Body of pancreas (tissue), 4 donors: Measurements from ENCODE around the gene TBX1. TPM values are rescaled to one million over a fixed set of nuclear protein-coding genes. Genes with fewer than 3 reads are reported as not detected.

Experiments
- ATAC-seq: fragments of 150-250 bp; one replicate; pipeline ENCODE4 v1.9.1; 2016
- DNase-seq, 4 donors: peaks; one replicate each; pipeline ENCODE4 v3.0.0-alpha.2; 2019
- H3K27ac ChIP-seq, 4 donors: fragments of 200-600 bp; sonication (generic); 1 replicate in 3 of 4; 2 replicates in 1 of 4; pipeline versions ENCODE4 v1.5.1 to v1.6.1; 2016 to 2019; ENCODE audit warnings: mild to moderate bottlenecking in 1 of 4, mixed read lengths in 1 of 4, moderate library complexity in 1 of 4
- H3K27me3 ChIP-seq, 2 donors: fragments of 200-600 bp; sonication (generic); one replicate each; pipeline ENCODE4 v1.6.0; 2016; ENCODE audit warnings: mild to moderate bottlenecking in 1 of 2
- H3K36me3 ChIP-seq, 2 donors: fragments of 200-600 bp; sonication (generic); replicated peaks in 1 of 2; 2 replicates each; pipeline ENCODE4 v1.5.1; 2016; ENCODE audit warnings: low read depth in 2 of 2; ENCODE audit not compliant: insufficient read depth in 1 of 2
- H3K4me1 ChIP-seq: fragments of 200-600 bp; sonication (generic); one replicate; pipeline ENCODE4 v1.6.0; 2016
- H3K4me3 ChIP-seq, 2 donors: fragments of 200-600 bp; sonication (generic); 1 replicate in 1 of 2; 2 replicates in 1 of 2; pipeline ENCODE4 v1.5.1; 2016 to 2019
- H3K9me3 ChIP-seq, 3 donors: fragments of 200-600 bp; sonication (generic); 1 replicate in 2 of 3; 2 replicates in 1 of 3; pipeline ENCODE4 v1.5.1; 2016
- POLR2A ChIP-seq, 3 donors: fragments of 450-650 bp; IDR thresholded peaks; one replicate each; pipeline ENCODE4 v1.6.1; 2016; ENCODE audit warnings: antibody characterized with exemption in 3 of 3, mild to moderate bottlenecking in 2 of 3
- WGBS, 2 donors: methylation state at CpG; one replicate each; pipeline ENCODE4 v1.1.5; 2017; 5-methylcytosine and 5-hydroxymethylcytosine counted together
- intact Hi-C: fragments of 100-400 bp; cut with DNase I; formaldehyde crosslinking; loops from one replicate; pipeline ENCODE4 v1.15.1; 2023
- total RNA-seq, 2 donors: library from RNA; depleted of rRNA; stranded (reverse); fragments of >200 nt; gene quantifications; one replicate each; pipeline ENCODE4 v1.1.0, GENCODE V29; 2016
- TF ChIP-seq, protein P1 (sequence below), 7 experiments: fragments of 450-650 bp in 4 of 7; fragments of 200-600 bp in 3 of 7; sonication (generic) in 3 of 7; IDR thresholded peaks; one replicate each; pipeline ENCODE4 v1.5.1; 2016 to 2019; ENCODE audit warnings: antibody characterized with exemption in 7 of 7

The TBX1 gene
- total RNA-seq, 2 donors from 2014 or later = 1.0 TPM; not detected in 1

- Histone ChIP-seq H3K4me1 (peaks cover 39% of the 10 kb centered on the region), H3K4me3 (no peak overlapping the region), H3K27ac (no peak overlapping the region), H3K36me3 (no peaks in the 10 kb centered on the region), H3K27me3 (peaks cover 0 to 5% of the 10 kb centered on the region in 2 donors), H3K9me3 (no peaks in the 10 kb centered on the region)
- 90 to 91% methylated on average over 14 to 26 of the region's 26 CpGs for WGBS, 2 donors
- DNase-seq (no peak), ATAC-seq (no peak)
- intact Hi-C loops = no loop called here
- TF ChIP-seq, protein P1, sequence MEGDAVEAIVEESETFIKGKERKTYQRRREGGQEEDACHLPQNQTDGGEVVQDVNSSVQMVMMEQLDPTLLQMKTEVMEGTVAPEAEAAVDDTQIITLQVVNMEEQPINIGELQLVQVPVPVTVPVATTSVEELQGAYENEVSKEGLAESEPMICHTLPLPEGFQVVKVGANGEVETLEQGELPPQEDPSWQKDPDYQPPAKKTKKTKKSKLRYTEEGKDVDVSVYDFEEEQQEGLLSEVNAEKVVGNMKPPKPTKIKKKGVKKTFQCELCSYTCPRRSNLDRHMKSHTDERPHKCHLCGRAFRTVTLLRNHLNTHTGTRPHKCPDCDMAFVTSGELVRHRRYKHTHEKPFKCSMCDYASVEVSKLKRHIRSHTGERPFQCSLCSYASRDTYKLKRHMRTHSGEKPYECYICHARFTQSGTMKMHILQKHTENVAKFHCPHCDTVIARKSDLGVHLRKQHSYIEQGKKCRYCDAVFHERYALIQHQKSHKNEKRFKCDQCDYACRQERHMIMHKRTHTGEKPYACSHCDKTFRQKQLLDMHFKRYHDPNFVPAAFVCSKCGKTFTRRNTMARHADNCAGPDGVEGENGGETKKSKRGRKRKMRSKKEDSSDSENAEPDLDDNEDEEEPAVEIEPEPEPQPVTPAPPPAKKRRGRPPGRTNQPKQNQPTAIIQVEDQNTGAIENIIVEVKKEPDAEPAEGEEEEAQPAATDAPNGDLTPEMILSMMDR (IDR thresholded peaks at IDR 0.05) = no peak
- no peak for TF ChIP-seq POLR2A (IDR thresholded peaks at IDR 0.05)
Observed at GRCh38 chr22:19720150-19720827, 40.3 kb upstream of the TBX1 start.

- H3K4me1 ChIP-seq = peaks cover 39% of the 10 kb centered on the region
- no peaks in the 10 kb centered on the region for H3K36me3 ChIP-seq
- 96 to 100% methylated on average over 1 to 2 of the region's 2 CpGs for WGBS, 2 donors
- no peak for TF ChIP-seq POLR2A (IDR thresholded peaks at IDR 0.05)
- TF ChIP-seq, protein P1 (IDR thresholded peaks at IDR 0.05) = no peak
- no peak overlapping the region for H3K4me3 ChIP-seq
- DNase-seq (no peak), ATAC-seq (no peak)
- H3K27me3 ChIP-seq = peaks cover 0 to 5% of the 10 kb centered on the region in 2 donors
- H3K27ac ChIP-seq = no peak overlapping the region
- H3K9me3 ChIP-seq = no peaks in the 10 kb centered on the region
- intact Hi-C loops = no loop called here
Observed at GRCh38 chr22:19720999-19721329, 39.6 kb upstream of the TBX1 start.

GRCh38 chr22:19721330-19722177 is 39.0 kb upstream of the TBX1 start:
- no peaks in the 10 kb centered on the region for H3K9me3 ChIP-seq
- H3K36me3 ChIP-seq = no peaks in the 10 kb centered on the region
- peaks cover 39% of the 10 kb centered on the region for H3K4me1 ChIP-seq
- ATAC-seq (no peak), DNase-seq (no peak)
- WGBS, 2 donors = 72 to 80% methylated on average over 39 to 44 of the region's 44 CpGs
- no peak overlapping the region for H3K4me3 ChIP-seq
- intact Hi-C loops = no loop called here
- H3K27me3 ChIP-seq = peaks cover 0 to 5% of the 10 kb centered on the region in 2 donors
- TF ChIP-seq, protein P1 (IDR thresholded peaks at IDR 0.05) = no peak
- TF ChIP-seq POLR2A (IDR thresholded peaks at IDR 0.05) = no peak
- H3K27ac ChIP-seq = no peak overlapping the region

- Histone ChIP-seq H3K27me3 (peaks cover 0 to 5% of the 10 kb centered on the region in 2 donors), H3K9me3 (no peaks in the 10 kb centered on the region), H3K4me3 (no peak overlapping the region), H3K27ac (no peak overlapping the region), H3K36me3 (no peaks in the 10 kb centered on the region), H3K4me1 (peaks cover 37% of the 10 kb centered on the region)
- intact Hi-C loops = no loop called here
- DNase-seq (no peak), ATAC-seq (no peak)
- TF ChIP-seq, protein P1 (IDR thresholded peaks at IDR 0.05) = no peak
- TF ChIP-seq POLR2A (IDR thresholded peaks at IDR 0.05) = no peak
- 61 to 87% methylated on average over 4 to 54 of the region's 60 CpGs for WGBS, 2 donors
Observed at GRCh38 chr22:19722178-19722981, 38.2 kb upstream of the TBX1 start.
